Cortex of kidney (tissue), 1 donor: ENCODE data around the gene CLDN4.
"Not testable (repeated sequence)": the region's sequence is repeated elsewhere in the genome, so short reads cannot be mapped to it uniquely, and the experiment has no call there.

ENCODE experiments used
- DNase-seq: peaks from one replicate; lab custom pipeline; 2025; lab: John Stamatoyannopoulos, UW

CLDN4 gene

GRCh38 chr7:73830681-73831583 is at the start of gene CLDN4:
Gene CLDN4 (plus strand): TSS chr7:73830996. CDS start chr7:73831202, 206 bp downstream.
- no peak for DNase-seq

GRCh38 chr7:73786588-73786987 is 44.2 kb upstream of the CLDN4 start:
- no peak for DNase-seq

GRCh38 chr7:73787786-73788048 is 43.1 kb upstream of the CLDN4 start:
- not testable (repeated sequence) for DNase-seq

DNA sequence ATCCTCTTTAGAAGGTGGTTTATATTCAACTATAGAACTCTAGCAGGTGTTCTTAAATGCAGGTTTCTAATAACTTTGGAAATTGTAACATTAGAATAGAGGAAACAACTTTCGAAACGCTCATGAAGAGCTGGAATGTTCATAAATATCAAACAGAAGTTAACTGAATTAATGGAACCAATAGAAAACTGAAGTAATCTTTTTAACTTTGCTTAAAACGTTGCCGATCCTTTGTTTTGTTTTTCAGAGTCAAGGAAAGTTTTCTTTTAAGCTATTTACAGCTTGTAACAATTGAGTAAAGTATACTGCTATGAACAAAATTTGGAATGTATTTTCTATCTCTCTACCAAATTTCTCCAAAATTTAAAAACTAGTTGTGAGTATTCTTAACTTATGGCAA is 41.7 kb upstream of the CLDN4 start:
- no peak for DNase-seq

- DNase-seq, result not testable (repeated sequence)
These were observed 39.6 kb upstream of the CLDN4 start for GRCh38 chr7:73791170-73791690.

GRCh38 chr7:73795188-73795587 is 35.6 kb upstream of the CLDN4 start:
- DNase-seq, result not testable (repeated sequence)

GRCh38 chr7:73796656-73797055 is 34.1 kb upstream of the CLDN4 start:
- DNase-seq, result not testable (repeated sequence)

DNA sequence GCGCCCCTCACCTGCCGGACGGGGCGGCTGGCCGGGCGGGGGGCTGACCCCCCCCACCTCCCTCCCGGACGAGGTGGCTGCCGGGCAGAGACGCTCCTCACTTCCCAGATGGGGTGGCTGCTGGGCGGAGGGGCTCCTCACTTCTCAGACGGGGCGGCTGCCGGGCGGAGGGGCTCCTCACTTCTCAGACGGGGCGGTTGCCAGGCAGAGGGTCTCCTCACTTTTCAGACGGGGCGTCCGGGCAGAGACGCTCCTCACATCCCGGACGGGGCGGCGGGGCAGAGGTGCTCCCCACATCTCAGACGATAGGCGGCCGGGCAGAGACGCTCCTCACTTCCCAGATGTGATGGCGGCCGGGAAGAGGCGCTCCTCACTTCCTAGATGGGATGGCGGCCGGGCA is 33.6 kb upstream of the CLDN4 start:
- DNase-seq, result not testable (repeated sequence)

- DNase-seq, result no peak
These were observed 31.3 kb upstream of the CLDN4 start for GRCh38 chr7:73799282-73800141.

DNA sequence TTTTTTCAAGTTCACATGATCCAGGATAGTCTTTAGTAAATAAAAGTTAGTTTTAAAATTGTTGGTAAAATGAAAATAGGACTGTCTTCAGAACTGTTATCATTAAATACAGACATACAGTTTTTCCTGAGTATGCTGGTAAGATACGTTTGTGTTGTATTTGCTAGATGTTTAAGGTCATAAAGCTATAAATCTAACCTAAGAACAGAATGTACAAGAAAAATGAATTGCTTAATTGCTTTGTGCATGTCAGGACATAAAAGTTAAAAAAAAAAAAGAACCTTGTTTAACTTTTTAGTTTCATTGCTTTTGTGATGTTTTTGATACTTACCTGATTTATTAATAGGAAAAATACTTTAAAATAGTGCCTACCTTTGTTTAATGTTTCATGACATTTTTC is 29.2 kb upstream of the CLDN4 start:
- DNase-seq, result no peak

GRCh38 chr7:73802459-73802858 is 28.3 kb upstream of the CLDN4 start:
- DNase-seq, result no peak

DNA sequence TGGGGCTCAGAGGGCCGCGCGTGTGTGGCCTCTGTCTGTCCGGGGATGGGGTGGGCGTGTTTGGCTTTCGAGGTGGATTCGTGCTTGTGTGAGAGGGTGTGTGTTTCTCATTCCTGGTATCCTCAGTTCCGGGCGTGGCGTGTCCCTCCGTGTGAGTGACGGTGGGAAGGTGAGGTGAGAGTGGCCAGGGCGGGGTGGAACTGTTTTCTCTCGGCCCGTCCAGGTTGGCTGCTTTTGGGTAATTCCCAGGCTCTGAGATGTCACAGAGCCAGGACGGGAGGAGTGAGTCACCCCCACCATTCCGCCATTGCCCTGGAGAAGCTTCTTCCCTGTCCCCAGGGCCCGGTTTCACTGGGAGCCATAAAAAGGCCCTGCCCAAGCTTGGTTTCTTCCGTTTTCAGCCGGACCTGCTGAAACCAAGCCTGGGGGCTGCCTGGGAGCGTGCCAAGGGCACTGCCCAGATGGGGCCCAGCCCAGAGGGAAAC is 21.3 kb upstream of the CLDN4 start:
- DNase-seq, result no peak

DNA sequence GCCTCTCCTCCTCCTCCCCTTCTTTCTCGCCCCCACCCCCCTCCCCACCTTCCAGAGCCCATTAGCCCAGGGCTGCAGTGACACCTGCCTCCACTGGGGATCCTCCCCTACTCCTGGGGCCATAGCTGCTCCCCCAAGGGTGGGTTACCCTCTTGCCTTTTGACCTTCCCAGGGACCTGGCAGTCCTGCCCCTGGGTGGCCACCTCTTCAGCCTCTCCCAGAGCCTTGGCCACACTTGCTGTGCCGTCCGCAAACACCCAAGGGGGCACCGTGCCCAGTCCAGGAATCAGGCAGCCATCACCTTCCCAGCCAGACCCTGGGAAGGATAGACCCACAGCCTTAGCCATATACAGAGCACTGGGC is 19.8 kb upstream of the CLDN4 start:
- DNase-seq, result no peak

DNA sequence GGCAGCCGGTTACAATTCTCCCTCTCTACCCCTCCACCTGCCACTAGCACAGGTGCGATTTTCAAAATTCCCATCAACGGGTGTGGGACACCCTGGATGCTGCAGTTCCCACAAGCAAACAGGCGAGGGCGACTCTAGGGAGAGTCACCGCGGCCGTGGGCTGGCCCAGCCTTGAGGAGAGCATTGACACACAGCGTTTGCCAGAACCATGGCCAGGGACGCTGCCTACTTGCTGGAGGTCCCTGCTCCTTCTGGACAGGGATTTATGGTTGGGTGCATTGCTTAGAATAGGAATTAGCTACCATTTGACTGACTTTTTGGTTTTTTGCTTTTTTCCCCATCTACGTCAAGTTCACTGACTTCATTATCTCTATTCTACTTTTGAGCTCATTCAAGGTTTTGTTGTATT is 19.0 kb upstream of the CLDN4 start:
- no peak for DNase-seq

DNA sequence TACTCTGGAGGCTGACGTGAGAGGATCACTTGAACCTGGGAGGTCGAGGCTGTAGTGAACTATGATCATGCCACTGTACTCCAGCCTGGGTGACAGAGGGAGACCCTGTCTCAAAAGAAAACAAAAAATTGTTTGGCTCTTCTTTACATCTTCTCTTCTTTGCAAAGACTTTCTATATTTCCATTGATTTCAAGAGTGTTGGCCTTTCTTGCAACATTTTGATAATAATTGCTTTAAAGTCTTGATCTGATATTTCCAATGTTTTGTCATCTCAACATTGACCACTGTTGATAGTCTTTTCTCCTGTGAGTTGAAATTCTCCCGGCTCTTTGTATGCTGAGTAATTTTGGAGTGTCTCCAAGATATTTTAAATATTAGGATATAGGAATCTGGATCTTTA is 17.8 kb upstream of the CLDN4 start:
- DNase-seq, result no peak

DNA sequence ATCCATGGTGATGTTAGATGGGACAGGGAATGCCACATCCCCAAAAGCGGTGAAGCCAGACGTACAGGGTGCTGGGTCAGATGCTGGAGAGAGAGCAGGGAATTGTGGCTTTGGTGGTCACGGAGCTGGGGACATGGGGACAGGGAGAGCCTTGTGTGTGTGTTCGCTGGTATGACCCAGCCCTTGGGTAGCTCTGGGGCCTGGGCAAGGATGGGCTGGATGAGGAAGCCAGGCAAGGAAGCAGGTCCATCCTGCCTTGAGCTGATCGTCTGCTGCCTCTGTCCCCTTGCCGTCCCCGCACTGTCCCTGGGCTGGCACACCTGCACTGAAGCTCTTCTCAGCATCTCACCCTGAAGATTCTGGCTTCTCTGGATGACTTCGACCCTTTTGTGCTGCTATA is 15.4 kb upstream of the CLDN4 start:
- DNase-seq, result no peak

- no peak for DNase-seq
These were observed 13.7 kb upstream of the CLDN4 start for GRCh38 chr7:73817121-73817520.

GRCh38 chr7:73820013-73820412 is 10.8 kb upstream of the CLDN4 start:
- no peak for DNase-seq

- DNase-seq, result not testable (repeated sequence)
These were observed 9.1 kb upstream of the CLDN4 start for GRCh38 chr7:73821597-73822285.

- no peak for DNase-seq
These were observed 8.2 kb upstream of the CLDN4 start for GRCh38 chr7:73822319-73823173.

DNA sequence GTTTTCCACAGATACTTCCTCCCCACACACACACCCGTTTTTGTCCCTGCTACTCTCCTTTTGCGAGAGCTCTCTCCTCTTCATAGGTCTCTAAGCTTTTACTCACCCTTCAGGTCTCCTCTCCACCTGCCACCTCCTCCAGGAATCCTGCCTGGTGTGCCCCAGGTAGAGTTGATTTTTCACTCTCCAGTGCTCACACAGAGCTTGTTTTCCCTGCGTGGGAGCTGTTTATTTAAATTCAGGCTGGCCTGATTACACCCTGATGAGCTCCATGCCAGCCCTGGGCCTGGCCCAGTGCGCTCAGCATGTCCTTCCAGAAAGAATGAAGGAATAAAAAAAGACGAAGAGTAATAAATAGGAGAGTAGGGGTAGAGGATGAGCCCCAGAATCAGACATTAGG is 7.5 kb upstream of the CLDN4 start:
- DNase-seq, result no peak
